DOHH2 (cell line): ENCODE results near the gene USP2.

ENCODE experiments used
- H3F3A ChIP-seq: fragments of 200-600 bp; sonication (generic), shearing (Covaris generic); 2 replicates; pipeline ENCODE4 v1.6.0; 2016; ENCODE audit warnings: antibody characterized with exemption, mild to moderate bottlenecking; ENCODE audit not compliant: control insufficient read depth, insufficient read depth
- H3K27ac ChIP-seq: fragments of 200-600 bp; sonication (generic); 2 replicates; pipeline ENCODE4 v1.5.1; 2014; ENCODE audit warnings: low read depth, mild to moderate bottlenecking, low read length, moderate library complexity
- H3K27me3 ChIP-seq: fragments of 200-600 bp; sonication (generic); 2 replicates; pipeline ENCODE4 v1.6.1; 2014; ENCODE audit warnings: mild to moderate bottlenecking, low read length, mixed read lengths; ENCODE audit not compliant: control insufficient read depth
- H3K36me3 ChIP-seq: fragments of 200-600 bp; sonication (generic); 2 replicates; pipeline ENCODE4 v1.6.1; 2014; ENCODE audit warnings: mild to moderate bottlenecking, low read length, moderate library complexity, mixed read lengths; ENCODE audit not compliant: control insufficient read depth
- H3K4me1 ChIP-seq: fragments of 200-600 bp; sonication (generic); 2 replicates; pipeline ENCODE4 v1.6.1; 2014; ENCODE audit warnings: mild to moderate bottlenecking, low read length, mixed read lengths; ENCODE audit not compliant: control insufficient read depth
- H3K4me2 ChIP-seq: fragments of 200-600 bp; sonication (generic); 2 replicates; pipeline ENCODE4 v1.6.0; 2014; ENCODE audit warnings: mild to moderate bottlenecking, low read length, moderate library complexity
- H3K4me3 ChIP-seq: fragments of 200-600 bp; sonication (generic); 2 replicates; pipeline ENCODE4 v1.5.1; 2014; ENCODE audit warnings: mild to moderate bottlenecking, low read length, mixed read lengths
- H3K79me2 ChIP-seq: fragments of 200-600 bp; sonication (generic); 2 replicates; pipeline ENCODE4 v1.6.1; 2014; ENCODE audit warnings: mild to moderate bottlenecking, low read length, mixed read lengths; ENCODE audit not compliant: control insufficient read depth
- H3K9me2 ChIP-seq: fragments of 200-600 bp; sonication (generic); replicated peaks from 2 replicates; pipeline ENCODE4 v1.6.1; 2014; ENCODE audit warnings: mild to moderate bottlenecking, low read length, mixed read lengths; ENCODE audit not compliant: control insufficient read depth
- H3K9me3 ChIP-seq: fragments of 200-600 bp; sonication (generic); 2 replicates; pipeline ENCODE4 v1.6.1; 2014; ENCODE audit warnings: antibody characterized with exemption, low read length, mixed read lengths; ENCODE audit not compliant: control insufficient read depth, insufficient read depth
- H4K20me1 ChIP-seq: fragments of 200-600 bp; sonication (generic); 2 replicates; pipeline ENCODE4 v1.6.0; 2014; ENCODE audit warnings: low read depth, mild to moderate bottlenecking, antibody characterized with exemption, low read length, moderate library complexity; ENCODE audit not compliant: control insufficient read depth, insufficient read depth
- EZH2phosphoT487 ChIP-seq: fragments of 200-600 bp; sonication (generic); IDR thresholded peaks from 2 replicates; pipeline ENCODE4 v1.6.1; 2017; ENCODE audit warnings: borderline replicate concordance, mild to moderate bottlenecking, antibody characterized with exemption, low read length, moderate library complexity, mixed read lengths
- TF ChIP-seq, protein P1 (sequence below): fragments of 200-600 bp; sonication (generic); IDR thresholded peaks from one replicate; pipeline ENCODE4 v1.5.1; 2014; ENCODE audit warnings: antibody characterized with exemption, mild to moderate bottlenecking, low read depth, low read length; ENCODE audit not compliant: poor library complexity, severe bottlenecking

Gene USP2

DNA sequence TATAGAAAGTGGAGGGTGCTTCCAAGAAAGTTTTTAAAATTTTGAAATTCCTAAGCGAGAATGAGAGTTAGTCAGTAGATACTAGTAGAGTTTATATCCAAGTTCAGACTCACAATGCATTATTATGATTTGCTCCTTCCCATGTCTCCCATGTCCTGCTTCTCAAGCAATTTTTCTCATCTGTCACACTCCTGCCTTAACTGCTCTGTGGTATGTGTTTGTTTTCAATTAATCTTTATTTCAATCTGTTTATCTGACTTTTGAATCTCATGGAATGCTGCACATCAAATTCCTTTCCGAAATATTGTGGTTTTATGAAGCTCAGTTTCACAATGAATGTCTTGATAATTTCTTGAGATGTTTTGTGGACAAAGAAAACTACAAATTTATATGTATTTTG lies 23.4 kb upstream of the USP2 start:
- Histone ChIP-seq H3K36me3 (peaks cover 4% of the 10 kb centered on the region; the same call in 1 of the 2 replicates), H4K20me1 (no peaks in the 10 kb centered on the region), H3K4me2 (no peak overlapping the region), H3F3A (peaks cover 7% of the 10 kb centered on the region), H3K9me3 (peaks cover 2% of the 10 kb centered on the region; the same call in 1 of the 2 replicates), H3K9me2 (no peaks in the 10 kb centered on the region), H3K79me2 (no peaks in the 10 kb centered on the region), H3K27me3 (no peaks in the 10 kb centered on the region), H3K4me1 (peaks cover 32% of the 10 kb centered on the region), H3K27ac (no peak overlapping the region), H3K4me3 (no peak overlapping the region)
- TF ChIP-seq EZH2phosphoT487 = no peak
- TF ChIP-seq, protein P1, sequence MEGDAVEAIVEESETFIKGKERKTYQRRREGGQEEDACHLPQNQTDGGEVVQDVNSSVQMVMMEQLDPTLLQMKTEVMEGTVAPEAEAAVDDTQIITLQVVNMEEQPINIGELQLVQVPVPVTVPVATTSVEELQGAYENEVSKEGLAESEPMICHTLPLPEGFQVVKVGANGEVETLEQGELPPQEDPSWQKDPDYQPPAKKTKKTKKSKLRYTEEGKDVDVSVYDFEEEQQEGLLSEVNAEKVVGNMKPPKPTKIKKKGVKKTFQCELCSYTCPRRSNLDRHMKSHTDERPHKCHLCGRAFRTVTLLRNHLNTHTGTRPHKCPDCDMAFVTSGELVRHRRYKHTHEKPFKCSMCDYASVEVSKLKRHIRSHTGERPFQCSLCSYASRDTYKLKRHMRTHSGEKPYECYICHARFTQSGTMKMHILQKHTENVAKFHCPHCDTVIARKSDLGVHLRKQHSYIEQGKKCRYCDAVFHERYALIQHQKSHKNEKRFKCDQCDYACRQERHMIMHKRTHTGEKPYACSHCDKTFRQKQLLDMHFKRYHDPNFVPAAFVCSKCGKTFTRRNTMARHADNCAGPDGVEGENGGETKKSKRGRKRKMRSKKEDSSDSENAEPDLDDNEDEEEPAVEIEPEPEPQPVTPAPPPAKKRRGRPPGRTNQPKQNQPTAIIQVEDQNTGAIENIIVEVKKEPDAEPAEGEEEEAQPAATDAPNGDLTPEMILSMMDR = no peak

DNA sequence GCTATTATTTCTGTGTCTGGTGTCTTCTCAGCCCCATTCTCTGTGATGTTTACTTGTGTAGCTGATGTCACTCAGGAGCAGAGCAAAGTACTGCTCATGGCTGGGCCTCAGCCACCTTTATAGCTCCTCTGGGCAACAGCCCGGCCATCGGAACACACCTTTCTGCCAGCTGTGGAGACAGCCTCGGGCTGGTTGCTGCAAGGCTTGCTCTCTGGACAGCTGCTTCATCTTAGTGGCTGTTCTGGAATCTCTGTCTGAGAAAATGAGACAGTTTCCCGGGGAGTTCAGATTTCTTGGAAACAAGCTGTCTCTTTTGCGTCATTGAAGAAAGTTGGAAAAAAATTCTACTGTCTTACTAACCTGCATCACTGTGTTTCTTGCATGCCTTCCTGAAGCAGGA lies 21.5 kb upstream of the USP2 start:
- TF ChIP-seq EZH2phosphoT487 = no peak
- TF ChIP-seq, protein P1 = no peak
- Histone ChIP-seq H3K4me2 (no peak overlapping the region), H3K79me2 (no peaks in the 10 kb centered on the region), H3K4me1 (peaks cover 32% of the 10 kb centered on the region), H3K36me3 (peaks cover 10% of the 10 kb centered on the region), H3K27ac (no peak overlapping the region), H3K27me3 (no peaks in the 10 kb centered on the region), H3K9me2 (no peaks in the 10 kb centered on the region), H3K4me3 (no peak overlapping the region), H3F3A (peaks cover 7% of the 10 kb centered on the region), H4K20me1 (no peaks in the 10 kb centered on the region), H3K9me3 (peaks cover 6% of the 10 kb centered on the region; the same call in 1 of the 2 replicates)

DNA sequence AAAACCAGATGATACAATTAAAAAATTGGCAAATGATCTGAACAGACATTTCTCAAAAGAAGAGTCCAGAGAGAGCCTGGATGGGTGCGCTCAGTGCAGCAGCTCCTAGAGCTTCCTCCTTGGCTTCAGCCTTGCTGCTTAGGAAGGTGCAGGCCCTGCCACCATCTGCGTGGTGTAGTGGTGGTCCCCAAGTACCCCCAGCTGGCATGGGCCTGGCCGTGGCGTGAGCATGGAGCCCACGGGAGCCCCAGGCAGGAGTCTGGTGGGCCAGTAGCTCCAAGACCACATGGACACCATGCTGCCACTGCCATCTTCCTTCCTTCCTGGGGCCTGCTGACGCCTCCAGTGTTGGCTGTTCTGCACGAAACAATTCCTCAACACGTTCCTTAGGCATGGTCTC lies 21.0 kb upstream of the USP2 start:
- Histone ChIP-seq H3K9me3 (peaks cover 12% of the 10 kb centered on the region; the same call in 1 of the 2 replicates), H3K79me2 (no peaks in the 10 kb centered on the region), H3F3A (peaks cover 7% of the 10 kb centered on the region), H4K20me1 (no peaks in the 10 kb centered on the region), H3K4me1 (peaks cover 32% of the 10 kb centered on the region), H3K4me2 (no peak overlapping the region), H3K9me2 (no peaks in the 10 kb centered on the region), H3K36me3 (peaks cover 12% of the 10 kb centered on the region), H3K27me3 (no peaks in the 10 kb centered on the region), H3K27ac (no peak overlapping the region), H3K4me3 (no peak overlapping the region)
- TF ChIP-seq, protein P1 = no peak
- TF ChIP-seq EZH2phosphoT487 = no peak
